ENCODE measurements around the gene LMAN1L. TPM values are rescaled to one million over a fixed set of nuclear protein-coding genes. Genes with fewer than 3 reads are reported as not detected.

LMAN1L gene
- total RNA-seq, result not detected

DNA sequence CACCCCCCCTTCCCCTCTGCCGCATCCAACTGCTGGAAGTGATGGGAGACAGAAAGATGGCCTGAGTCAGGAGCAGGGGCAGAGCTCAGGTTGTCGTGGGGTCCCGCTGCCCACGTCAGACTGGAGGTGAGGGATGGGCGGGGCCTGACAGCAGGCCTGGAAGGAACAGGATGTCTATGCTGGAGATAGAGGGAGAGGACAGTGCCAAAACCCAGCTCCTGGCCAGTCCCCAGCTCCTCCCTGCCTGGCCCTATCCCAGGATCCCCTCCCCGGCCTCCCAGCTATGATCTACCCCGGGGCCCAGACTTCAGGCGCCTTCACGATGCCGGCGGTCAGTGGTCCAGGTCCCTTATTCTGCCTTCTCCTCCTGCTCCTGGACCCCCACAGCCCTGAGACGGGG is at the start of gene LMAN1L:
Gene LMAN1L, plus strand, starts transcription at position 303 of the 400 bp plus-strand sequence. Its CDS starts 20 bp downstream, at position 323.
- no peak for DNase-seq
- no peak within 1 kb of the TSS for H3K4me3 ChIP-seq
- ATAC-seq, result no peak
- no peaks in the 10 kb centered on the region for H3K9me3 ChIP-seq
- TF ChIP-seq POLR2A (IDR thresholded peaks at IDR 0.05), result no peak
- TF ChIP-seq CTCF (IDR thresholded peaks at IDR 0.05), result no peak
- H3K27ac ChIP-seq, result no peak within 1 kb of the TSS
- peaks cover 10% of the 10 kb centered on the region for H3K4me1 ChIP-seq
- WGBS, 2 donors, result 73 to 80% methylated on average over 8 to 12 of the region's 12 CpGs
- intact Hi-C loops (cut with DNase I), result no loop called here
- H3K27me3 ChIP-seq, result no peaks in the 10 kb centered on the region
- no peaks in the 10 kb centered on the region for H3K36me3 ChIP-seq (replicated peaks in 1 of 2; ENCODE audit: insufficient read depth in 1 of 2, low read depth in 2 of 2)

GRCh38 chr15:74763416-74763815 is 49.2 kb upstream of the LMAN1L start:
- no peaks in the 10 kb centered on the region for H3K36me3 ChIP-seq (replicated peaks in 1 of 2; ENCODE audit: insufficient read depth in 1 of 2, low read depth in 2 of 2)
- WGBS, 2 donors, result 75% methylated on average over 15 of the region's 15 CpGs; no CpG with 5 or more reads in 1 of the 2 donors
- intact Hi-C loops (cut with DNase I), result loop anchor here (10.0 kb wide), 1 partner anchor 379 kb away; no protein-coding TSS in a partner anchor
- no peak overlapping the region for H3K27ac ChIP-seq
- no peak overlapping the region for H3K4me3 ChIP-seq
- TF ChIP-seq POLR2A (IDR thresholded peaks at IDR 0.05), result no peak
- no peak for TF ChIP-seq CTCF (IDR thresholded peaks at IDR 0.05)
- H3K27me3 ChIP-seq, result no peaks in the 10 kb centered on the region
- ATAC-seq (no peak), DNase-seq (no peak)
- H3K4me1 ChIP-seq, result no peaks in the 10 kb centered on the region
- H3K9me3 ChIP-seq, result no peaks in the 10 kb centered on the region

DNA sequence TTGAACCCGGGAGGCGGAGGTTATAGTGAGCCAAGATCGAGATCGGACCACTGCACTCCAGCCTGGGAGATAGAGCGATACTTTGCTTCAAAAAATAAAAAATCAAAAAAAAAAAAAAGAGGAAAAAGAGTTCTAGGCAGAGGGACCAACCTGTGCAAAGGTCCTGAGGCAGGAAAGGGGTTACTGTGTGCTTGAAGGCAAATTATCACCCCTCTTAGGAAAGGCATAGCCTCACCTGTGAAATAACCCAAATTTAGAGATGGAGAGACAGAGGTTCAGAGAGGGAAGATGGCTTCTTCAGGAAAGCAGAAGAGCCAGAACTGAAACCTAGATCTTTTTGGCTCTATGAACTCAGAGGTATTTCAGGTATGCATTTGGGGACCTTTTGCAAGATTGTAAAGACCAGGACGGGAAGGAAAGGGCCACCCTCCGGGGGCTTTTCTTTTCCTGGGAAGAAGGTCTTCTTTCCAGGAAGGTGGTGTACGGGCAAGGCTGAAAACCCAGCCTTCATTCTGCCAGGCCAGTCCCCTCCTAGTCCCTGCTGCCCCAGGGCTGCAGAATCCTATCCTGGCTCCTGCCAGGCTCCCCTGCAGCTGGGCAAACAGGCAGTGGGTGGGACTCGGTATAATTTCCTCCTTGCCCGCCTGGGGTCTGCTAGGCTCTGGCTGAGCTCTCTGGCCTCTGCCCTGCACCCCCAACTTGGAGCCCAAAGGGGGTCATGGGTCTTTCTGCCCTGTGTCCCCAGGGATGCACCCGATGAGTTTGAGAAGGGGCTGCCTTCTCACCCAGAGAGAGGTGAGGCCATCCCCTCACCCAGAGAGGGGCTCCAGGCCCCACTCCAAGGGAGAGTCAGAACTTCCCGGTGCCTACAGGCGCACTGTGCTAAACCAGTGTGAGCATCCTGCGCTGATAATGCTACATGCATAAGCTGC is 45.2 kb upstream of the LMAN1L start:
- ATAC-seq (no peak), DNase-seq (no peak)
- intact Hi-C loops (cut with DNase I), result loop anchor here (5.0 to 10.0 kb wide), 2 partner anchors 135 to 383 kb away; no protein-coding TSS in a partner anchor
- no peaks in the 10 kb centered on the region for H3K9me3 ChIP-seq
- H3K4me1 ChIP-seq, result peaks cover 6% of the 10 kb centered on the region
- H3K4me3 ChIP-seq, result no peak overlapping the region
- TF ChIP-seq POLR2A (IDR thresholded peaks at IDR 0.05), result no peak
- no peak for TF ChIP-seq CTCF (IDR thresholded peaks at IDR 0.05)
- no peak overlapping the region for H3K27ac ChIP-seq
- no peaks in the 10 kb centered on the region for H3K36me3 ChIP-seq (replicated peaks in 1 of 2; ENCODE audit: insufficient read depth in 1 of 2, low read depth in 2 of 2)
- no peaks in the 10 kb centered on the region for H3K27me3 ChIP-seq
- 52 to 72% methylated on average over 10 to 14 of the region's 14 CpGs for WGBS, 2 donors

DNA sequence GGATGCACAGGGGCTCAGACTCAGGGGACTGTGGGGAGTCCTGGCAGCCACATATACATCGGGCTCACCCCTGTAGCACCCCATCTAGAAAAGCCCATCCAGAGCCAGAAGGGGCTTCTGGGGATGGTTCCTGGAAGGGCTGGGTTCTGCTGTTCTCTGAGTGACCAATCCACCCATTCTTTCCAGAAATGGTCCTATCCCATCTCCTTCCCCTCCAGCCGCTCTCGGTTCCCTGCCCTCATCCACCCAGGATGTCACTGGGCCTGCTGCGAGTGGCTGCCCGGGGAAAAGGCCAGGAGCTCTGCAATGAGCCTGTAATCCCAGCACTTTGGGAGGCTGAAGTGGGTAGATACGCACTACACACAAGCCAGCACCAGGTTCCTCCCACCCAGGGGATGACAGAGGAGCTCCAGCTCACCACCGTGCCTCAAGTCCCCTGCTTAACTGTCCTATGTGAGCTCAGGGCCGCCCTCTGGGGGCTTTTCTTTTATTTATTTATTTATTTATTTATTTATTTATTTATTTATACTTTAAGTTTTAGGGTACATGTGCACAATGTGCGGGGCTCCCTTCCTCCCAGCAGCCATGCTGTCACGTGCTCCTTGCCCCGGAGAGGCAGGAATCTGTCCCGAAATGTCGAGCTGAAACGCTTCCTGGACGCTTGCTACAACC is 44.4 kb upstream of the LMAN1L start:
- DNase-seq (no peak), ATAC-seq (no peak)
- TF ChIP-seq CTCF (IDR thresholded peaks at IDR 0.05), result no peak
- TF ChIP-seq POLR2A (IDR thresholded peaks at IDR 0.05), result no peak
- 25 to 26% methylated on average over 14 to 15 of the region's 15 CpGs for WGBS, 2 donors
- Histone ChIP-seq H3K4me3 (no peak overlapping the region), H3K27ac (no peak overlapping the region), H3K27me3 (no peaks in the 10 kb centered on the region), H3K9me3 (no peaks in the 10 kb centered on the region), H3K4me1 (peaks cover 6% of the 10 kb centered on the region), H3K36me3 (replicated peaks in 1 of 2; ENCODE audit: insufficient read depth in 1 of 2, low read depth in 2 of 2) (no peaks in the 10 kb centered on the region)
- intact Hi-C loops (cut with DNase I), result loop anchor here (5.0 to 10.0 kb wide), 2 partner anchors 136 to 383 kb away; no protein-coding TSS in a partner anchor
